ENCODE measurements around the gene STRBP. TPM values are rescaled to one million over a fixed set of nuclear protein-coding genes. Genes with fewer than 3 reads are reported as not detected.
"Not testable (repeated sequence)": the region's sequence is repeated elsewhere in the genome, so short reads cannot be mapped to it uniquely, and the experiment has no call there.

The STRBP gene
- total RNA-seq, 1 experiment from 2014 or later, result 40.5 TPM

DNA sequence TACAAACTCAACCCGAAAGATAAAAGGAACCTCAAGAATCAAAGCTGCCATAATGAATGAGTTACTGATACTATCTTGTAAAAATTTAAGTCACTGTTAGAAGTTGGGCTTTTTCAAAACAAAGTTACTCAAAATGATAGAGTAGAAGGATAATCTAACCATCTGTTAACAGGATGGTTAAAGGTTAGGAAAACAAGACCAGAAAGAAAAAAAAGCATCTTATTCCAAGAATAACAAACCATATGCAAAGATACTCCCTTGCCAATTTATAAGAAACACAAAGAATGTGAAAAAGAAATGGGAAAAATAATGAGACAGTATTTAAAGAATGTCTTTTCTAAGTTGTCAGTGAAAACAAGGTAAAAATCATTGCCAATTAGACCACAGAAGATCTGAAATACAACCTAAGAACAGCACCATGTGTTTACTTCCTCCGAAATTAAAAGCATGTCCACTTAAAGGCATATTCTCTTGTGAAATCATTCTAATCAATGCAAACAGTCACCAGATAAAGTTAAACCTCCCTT is 51.2 kb downstream of the STRBP start:
- Histone ChIP-seq H3K36me3 (no peaks in the 10 kb centered on the region), H3K4me1 (no peaks in the 10 kb centered on the region; the same call in 1 of the 2 replicates), H3K27me3 (no peaks in the 10 kb centered on the region), H3K27ac (no peak overlapping the region), H3K9me3 (replicated peaks) (no peaks in the 10 kb centered on the region), H3K4me3 (no peak overlapping the region)
- no peak for DNase-seq

DNA sequence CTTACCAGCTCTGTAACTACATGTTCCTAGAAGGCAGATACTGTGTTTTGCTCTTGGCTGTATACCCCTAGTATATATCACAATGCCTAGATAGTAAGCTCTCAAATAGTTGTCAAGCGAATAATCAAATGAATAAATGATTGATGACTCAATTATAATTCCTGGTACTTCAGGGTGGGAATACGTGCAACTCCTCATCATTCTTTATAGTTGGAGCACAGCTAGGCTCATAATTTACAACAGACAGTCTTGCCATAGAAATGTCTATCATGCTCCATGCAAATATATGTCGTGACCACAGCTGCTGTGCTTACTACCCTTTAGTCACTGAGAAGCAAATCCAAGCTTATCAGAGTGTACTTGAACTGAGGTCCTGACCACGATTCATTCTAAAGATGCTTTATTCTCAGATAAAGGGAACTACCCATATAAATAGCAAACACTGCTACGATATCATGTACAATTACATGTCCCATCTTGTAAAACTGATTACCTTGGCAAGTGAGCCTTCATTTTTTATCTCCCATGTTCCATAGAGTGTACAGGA is 52.1 kb downstream of the STRBP start:
- H3K4me1 ChIP-seq, result no peaks in the 10 kb centered on the region; the same call in 1 of the 2 replicates
- no peak for DNase-seq
- no peak overlapping the region for H3K4me3 ChIP-seq
- H3K9me3 ChIP-seq (replicated peaks), result no peaks in the 10 kb centered on the region
- no peak overlapping the region for H3K27ac ChIP-seq
- no peaks in the 10 kb centered on the region for H3K27me3 ChIP-seq
- H3K36me3 ChIP-seq, result no peaks in the 10 kb centered on the region

DNA sequence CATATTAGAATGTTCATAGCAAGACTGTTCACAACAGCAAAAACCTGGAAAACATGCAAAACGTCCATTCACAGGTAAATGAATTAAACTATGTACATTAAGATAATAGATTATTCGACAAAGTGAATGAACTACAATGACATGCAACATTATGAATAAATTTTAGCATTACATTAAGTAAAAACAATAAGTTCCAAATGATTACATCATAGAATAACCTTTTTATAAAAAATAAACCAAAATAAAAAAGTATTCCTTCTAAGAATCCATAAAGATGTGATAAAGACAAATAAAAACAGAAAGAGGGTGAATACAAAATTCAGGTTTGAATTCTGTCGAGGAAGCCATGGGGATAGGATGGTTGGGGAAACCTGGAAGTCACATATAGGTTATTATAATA is 57.3 kb downstream of the STRBP start:
- no peak for DNase-seq
- H3K36me3 ChIP-seq, result no peaks in the 10 kb centered on the region
- no peak overlapping the region for H3K4me3 ChIP-seq
- no peaks in the 10 kb centered on the region for H3K4me1 ChIP-seq
- no peak overlapping the region for H3K27ac ChIP-seq
- H3K9me3 ChIP-seq (replicated peaks), result no peaks in the 10 kb centered on the region
- H3K27me3 ChIP-seq, result no peaks in the 10 kb centered on the region

DNA sequence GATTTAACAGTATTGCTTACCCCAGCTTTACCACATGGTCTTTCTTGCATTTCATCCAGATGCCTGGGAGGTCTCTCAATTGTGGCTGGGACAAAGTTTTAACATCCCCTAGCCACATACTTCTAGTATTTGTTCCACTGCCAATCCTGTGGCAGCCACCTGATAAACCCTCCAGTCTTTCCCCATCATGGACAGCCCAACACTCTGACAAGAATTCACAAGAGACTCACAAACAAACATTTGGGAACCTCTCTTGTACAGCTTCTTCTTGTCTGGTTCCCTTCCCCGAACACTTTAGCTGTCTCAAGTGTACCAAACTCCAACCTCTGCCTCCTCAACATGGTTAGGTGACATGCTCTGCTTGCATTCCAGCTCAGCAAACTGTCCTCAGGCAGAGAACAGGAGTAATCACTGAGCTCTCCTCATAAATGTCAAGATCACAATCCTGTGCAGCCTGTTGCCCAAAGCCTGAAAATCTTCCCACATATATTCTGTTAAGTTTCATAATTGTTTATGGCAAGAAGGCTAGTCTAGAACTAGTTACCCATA is 59.7 kb downstream of the STRBP start:
- H3K4me3 ChIP-seq, result no peak overlapping the region
- H3K36me3 ChIP-seq, result no peaks in the 10 kb centered on the region
- DNase-seq, result no peak
- H3K9me3 ChIP-seq (replicated peaks), result no peaks in the 10 kb centered on the region
- H3K4me1 ChIP-seq, result no peaks in the 10 kb centered on the region
- no peaks in the 10 kb centered on the region for H3K27me3 ChIP-seq
- no peak overlapping the region for H3K27ac ChIP-seq

DNA sequence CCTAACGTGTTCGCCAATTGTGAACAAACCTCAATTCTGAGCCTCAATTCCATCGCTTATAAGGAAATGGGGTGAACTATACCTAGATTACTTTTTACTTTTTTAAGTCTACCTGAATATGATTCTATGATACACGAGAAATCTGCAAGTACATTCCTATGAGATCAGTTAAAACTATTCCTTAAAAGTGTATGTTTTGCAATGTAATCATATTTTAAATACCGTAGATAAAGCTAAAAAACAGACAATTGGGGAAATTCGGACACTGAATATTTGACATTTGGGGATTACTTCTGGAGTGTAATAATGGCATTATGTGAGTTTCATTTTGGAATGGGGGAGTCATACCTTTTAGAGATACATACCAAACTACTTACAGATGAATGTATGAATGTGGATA is 62.3 kb downstream of the STRBP start:
- no peak overlapping the region for H3K4me3 ChIP-seq
- no peaks in the 10 kb centered on the region for H3K27me3 ChIP-seq
- DNase-seq, result no peak
- no peaks in the 10 kb centered on the region for H3K9me3 ChIP-seq (replicated peaks)
- H3K27ac ChIP-seq, result no peak overlapping the region
- H3K4me1 ChIP-seq, result no peaks in the 10 kb centered on the region
- H3K36me3 ChIP-seq, result no peaks in the 10 kb centered on the region

DNA sequence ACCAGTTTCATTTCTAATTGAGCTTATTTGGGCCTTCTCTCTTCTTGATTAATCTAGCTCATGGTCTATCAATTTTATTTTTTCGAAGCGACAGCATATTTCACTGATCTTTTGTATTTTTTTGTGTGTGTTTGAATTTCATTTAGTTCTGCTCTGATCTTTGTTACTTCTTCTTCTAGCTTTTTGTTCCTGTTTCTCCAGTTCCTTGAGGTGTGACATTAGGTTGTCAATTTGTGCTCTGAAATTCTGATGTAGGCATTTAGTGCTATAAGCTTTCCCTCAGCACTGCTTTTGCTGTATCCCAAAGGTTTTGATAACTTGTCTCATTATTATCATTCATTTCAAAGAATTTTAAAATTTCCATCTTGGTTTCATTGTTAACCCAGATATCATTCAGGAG is 67.3 kb downstream of the STRBP start:
- Histone ChIP-seq H3K27ac (no peak overlapping the region), H3K4me1 (no peaks in the 10 kb centered on the region), H3K4me3 (no peak overlapping the region), H3K9me3 (replicated peaks) (no peaks in the 10 kb centered on the region), H3K27me3 (no peaks in the 10 kb centered on the region), H3K36me3 (no peaks in the 10 kb centered on the region)
- DNase-seq, result no peak

DNA sequence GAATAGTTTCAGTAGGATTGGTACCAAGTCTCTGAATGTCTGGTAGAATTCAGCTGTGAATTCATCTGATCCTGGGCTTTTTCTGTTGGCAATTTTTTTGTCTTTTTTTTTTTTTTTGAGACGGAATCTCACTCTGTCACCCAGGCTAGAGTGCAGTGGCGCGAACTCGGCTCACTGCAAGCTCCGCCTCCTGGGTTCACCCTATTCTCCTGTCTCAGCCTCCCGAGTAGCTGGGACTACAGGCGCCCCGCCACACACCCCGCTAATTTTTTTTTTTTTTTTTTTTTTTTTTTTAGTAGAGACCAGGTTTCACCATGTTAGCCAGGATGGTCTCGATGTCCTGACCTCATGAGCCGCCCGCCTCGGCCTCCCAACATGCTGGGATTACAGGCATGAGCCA is 67.9 kb downstream of the STRBP start:
- H3K9me3 ChIP-seq (replicated peaks); H3K4me3 ChIP-seq; H3K36me3 ChIP-seq; DNase-seq; H3K4me1 ChIP-seq; H3K27ac ChIP-seq; H3K27me3 ChIP-seq: not testable (repeated sequence)

DNA sequence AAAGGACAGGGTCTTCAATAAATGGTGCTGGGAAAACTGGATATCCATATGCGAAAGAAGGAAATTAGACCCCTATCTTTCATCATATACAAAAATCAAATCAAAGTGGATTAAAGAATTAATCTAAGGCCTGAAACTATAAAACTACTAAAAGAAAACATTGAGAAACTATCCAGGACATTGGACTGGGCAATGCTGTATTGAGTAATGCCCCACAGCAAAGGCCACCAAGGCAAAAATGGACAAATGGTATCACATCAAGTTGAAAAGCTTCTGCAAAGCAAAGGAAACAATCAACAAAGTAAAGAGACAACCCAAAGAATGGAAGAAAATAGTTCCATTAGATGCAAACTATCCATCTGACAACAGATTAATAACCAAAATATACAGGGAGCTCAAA is 72.3 kb downstream of the STRBP start:
- Histone ChIP-seq H3K27ac (no peak overlapping the region), H3K4me1 (no peaks in the 10 kb centered on the region), H3K4me3 (no peak overlapping the region), H3K9me3 (replicated peaks) (no peaks in the 10 kb centered on the region), H3K27me3 (no peaks in the 10 kb centered on the region), H3K36me3 (no peaks in the 10 kb centered on the region; the same call in 1 of the 2 replicates)
- DNase-seq, result no peak

DNA sequence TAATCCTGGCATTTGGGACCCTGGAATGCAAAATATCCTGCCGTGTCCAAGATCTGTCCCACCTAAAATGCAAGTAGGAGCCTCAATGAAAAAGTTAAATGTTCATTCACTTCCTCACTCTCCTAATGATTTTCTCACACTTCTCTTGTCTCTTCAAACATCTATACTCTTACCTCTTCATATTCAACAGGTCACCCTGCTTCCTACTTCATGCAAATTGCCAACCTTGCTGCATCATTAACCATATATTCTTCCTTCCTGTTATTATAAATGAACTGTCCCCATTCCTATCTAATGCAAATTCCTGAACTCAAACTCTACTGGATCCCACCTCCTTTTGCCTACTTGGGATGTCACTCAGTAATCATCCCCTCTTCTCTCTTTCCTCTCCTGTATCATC is 74.4 kb downstream of the STRBP start:
- Histone ChIP-seq H3K27me3 (no peaks in the 10 kb centered on the region), H3K9me3 (replicated peaks) (no peaks in the 10 kb centered on the region), H3K4me3 (no peak overlapping the region), H3K36me3 (no peaks in the 10 kb centered on the region; the same call in 1 of the 2 replicates), H3K27ac (no peak overlapping the region), H3K4me1 (no peaks in the 10 kb centered on the region)
- DNase-seq, result no peak

DNA sequence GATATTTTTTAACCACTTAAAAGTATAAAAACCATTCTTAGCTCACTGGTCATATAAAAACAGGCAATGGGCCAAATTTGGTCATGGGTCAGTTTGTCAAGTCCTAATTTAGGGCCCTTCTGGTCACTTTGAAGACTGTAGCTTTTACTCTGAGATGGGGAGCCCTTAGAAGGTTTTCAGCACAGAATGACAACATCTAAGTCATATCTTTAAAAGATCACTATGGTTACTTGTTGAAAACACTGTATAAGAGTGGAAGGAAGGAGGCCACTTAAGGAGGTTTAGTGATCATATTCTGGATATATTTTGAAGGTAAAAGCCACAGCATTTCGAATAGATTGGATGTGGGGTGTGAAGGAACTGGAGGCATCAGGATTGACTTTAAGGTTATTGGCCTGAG is 76.7 kb downstream of the STRBP start:
- Histone ChIP-seq H3K27ac (no peak overlapping the region), H3K36me3 (no peaks in the 10 kb centered on the region; the same call in 1 of the 2 replicates), H3K4me1 (no peaks in the 10 kb centered on the region), H3K27me3 (no peaks in the 10 kb centered on the region), H3K9me3 (replicated peaks) (no peaks in the 10 kb centered on the region), H3K4me3 (no peak overlapping the region)
- no peak for DNase-seq

DNA sequence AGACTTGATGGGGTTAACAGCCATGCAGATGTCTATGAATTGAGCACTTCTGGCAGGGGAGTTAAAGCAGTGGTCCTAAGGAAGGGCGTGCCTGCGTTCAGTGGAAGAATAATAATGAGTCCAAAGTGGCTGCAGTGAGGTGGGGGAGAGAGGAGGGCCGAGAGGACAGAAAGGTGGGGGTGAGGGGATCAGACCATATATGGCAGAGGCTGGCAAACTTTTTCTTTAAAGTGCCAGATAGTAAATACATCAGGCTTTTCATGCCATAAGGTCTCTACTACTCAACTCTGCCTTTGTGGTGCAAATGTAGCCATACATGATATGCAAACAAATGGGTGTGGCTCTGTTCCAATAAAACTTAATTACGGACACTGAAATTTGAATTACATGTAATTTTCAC is 77.1 kb downstream of the STRBP start:
- H3K36me3 ChIP-seq, result no peaks in the 10 kb centered on the region; the same call in 1 of the 2 replicates
- no peak overlapping the region for H3K27ac ChIP-seq
- H3K27me3 ChIP-seq, result no peaks in the 10 kb centered on the region
- H3K9me3 ChIP-seq (replicated peaks), result no peaks in the 10 kb centered on the region
- no peak for DNase-seq
- no peaks in the 10 kb centered on the region for H3K4me1 ChIP-seq
- H3K4me3 ChIP-seq, result no peak overlapping the region

DNA sequence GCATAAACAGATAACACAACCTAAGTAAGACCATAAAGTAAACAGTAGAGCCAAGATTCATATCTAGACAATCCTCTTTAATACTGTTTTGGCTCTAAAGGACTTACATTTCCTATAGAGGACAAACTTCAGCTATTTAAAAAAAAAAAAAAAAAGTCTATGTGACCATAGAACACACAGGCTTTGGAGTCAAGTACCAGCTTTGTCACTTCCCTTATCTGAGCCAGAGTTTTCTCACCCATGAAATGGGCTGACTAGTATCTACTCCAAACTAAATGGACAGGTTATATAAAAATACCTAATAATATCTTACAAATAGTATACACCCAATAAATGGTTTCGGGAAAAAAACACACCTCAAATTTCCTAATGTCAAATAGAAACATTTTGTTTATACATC is 81.3 kb downstream of the STRBP start:
- Histone ChIP-seq H3K27me3 (no peaks in the 10 kb centered on the region), H3K27ac (no peak overlapping the region), H3K9me3 (replicated peaks) (no peaks in the 10 kb centered on the region), H3K36me3 (no peaks in the 10 kb centered on the region; the same call in 1 of the 2 replicates), H3K4me1 (no peaks in the 10 kb centered on the region), H3K4me3 (no peak overlapping the region)
- no peak for DNase-seq

DNA sequence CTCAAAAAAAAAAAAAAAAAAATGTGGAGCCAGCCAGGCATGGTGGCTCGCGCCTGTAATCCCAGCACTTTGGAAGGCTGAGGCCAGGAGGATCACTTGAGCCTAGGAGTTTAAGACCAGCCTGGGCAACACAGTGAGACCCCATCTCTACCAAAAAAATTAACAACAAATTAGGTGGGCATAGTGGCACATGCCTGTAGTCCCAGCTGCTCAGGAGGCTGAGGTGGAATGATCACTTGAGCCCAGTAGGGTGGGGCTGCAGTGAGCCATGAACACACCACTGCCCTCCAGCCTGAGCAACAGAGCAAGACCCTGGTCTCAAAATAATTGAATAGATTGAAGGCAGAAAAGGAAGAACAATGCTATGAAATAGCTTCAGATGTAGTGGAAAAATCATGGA is 82.4 kb downstream of the STRBP start:
- DNase-seq; H3K27me3 ChIP-seq; H3K9me3 ChIP-seq (replicated peaks); H3K36me3 ChIP-seq; H3K4me1 ChIP-seq; H3K4me3 ChIP-seq; H3K27ac ChIP-seq: not testable (repeated sequence)

DNA sequence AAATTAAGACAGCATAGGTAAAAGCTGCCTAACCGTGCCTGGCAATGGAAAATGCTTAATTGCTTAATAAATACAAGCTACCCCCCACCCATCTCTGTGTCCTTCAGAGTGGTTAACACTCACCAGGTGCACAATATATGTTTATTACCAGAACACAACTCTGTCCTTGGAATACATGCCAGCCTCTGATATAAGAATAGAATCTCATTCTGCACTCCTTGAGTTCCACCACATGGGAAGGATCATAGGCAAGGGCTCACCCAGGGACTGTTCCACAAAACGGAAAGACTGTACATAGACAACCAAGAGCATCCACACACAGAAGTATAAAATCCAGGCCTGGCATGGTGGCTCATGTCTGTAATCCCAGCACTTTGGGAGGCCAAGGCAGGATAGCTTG is 91.4 kb downstream of the STRBP start:
- Histone ChIP-seq H3K27me3 (no peaks in the 10 kb centered on the region), H3K4me1 (no peaks in the 10 kb centered on the region), H3K9me3 (replicated peaks) (no peaks in the 10 kb centered on the region), H3K36me3 (no peaks in the 10 kb centered on the region), H3K4me3 (no peak overlapping the region), H3K27ac (no peak overlapping the region)
- no peak for DNase-seq

DNA sequence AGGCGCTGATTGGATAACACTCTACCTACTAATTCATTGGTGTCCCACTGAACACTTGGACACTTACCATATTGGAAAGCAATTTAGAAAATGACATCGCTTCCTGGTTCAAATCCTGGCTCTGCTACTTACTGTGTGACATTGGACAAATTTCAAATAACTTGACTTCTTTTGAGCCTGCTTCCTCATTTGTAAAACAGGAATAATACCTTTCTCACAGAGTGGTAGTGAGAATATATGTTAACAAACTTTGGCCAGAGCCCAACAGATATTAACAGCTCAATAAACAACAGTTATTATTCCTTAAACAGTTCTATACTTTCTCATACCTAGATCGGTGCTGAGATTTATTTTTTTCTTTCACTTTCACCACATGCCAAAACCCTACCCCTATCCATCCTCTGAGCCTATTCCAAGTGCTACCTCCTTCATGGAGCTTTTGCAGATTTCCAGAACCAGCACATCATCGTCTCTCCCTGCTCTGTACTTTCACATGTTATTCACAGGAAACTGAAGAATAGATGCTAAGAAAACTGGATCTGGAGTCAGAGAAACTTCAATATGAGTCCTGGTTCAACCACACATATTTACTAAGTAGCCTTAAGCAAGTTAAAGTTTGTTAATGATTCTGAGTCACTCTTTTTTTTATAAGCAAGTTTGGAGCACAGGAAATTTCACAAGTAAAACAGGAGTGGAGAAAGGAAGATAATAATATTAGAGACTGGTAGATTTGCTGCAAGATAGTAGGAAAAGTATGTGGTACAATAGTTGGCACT is 92.3 kb downstream of the STRBP start:
- H3K36me3 ChIP-seq, result no peaks in the 10 kb centered on the region
- H3K4me1 ChIP-seq, result no peaks in the 10 kb centered on the region
- H3K27me3 ChIP-seq, result no peaks in the 10 kb centered on the region
- no peak overlapping the region for H3K27ac ChIP-seq
- no peak overlapping the region for H3K4me3 ChIP-seq
- H3K9me3 ChIP-seq (replicated peaks), result no peaks in the 10 kb centered on the region
- DNase-seq, result no peak

All from SJCRH30 (cell line).